AG09319 (cell line): ENCODE data around the gene CSNK1A1L.

ENCODE experiments used
- DNase-seq: peaks from one replicate; pipeline ENCODE4 v3.0.0-alpha.2; 2010; ENCODE audit warnings: low read depth; ENCODE audit errors: extremely low read depth
- TF ChIP-seq, protein P1 (sequence below): IDR thresholded peaks from 2 replicates; pipeline ENCODE4 v1.5.1; 2011; ENCODE audit warnings: low read depth, mild to moderate bottlenecking, inconsistent platforms, low read length, moderate library complexity

CSNK1A1L gene

DNA sequence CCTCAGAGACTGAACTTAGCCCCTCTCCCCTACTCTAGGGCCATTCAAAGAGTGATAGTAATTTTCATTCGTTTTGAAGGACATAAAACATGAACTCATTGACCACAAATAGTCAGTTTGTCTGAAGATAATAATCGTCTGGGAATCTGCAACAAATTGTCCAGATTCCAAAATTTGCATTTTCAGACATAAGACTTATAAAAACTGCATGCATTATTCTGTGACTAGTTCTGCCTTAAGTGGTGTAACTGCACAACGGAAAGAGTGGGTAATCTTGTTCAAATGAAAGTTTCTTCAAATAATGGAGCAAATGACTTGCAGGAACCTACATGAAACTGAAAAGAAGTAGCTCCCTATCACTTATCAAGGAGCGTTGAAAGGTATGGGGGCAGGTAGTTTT lies 8.4 kb downstream of the CSNK1A1L start:
- DNase-seq = no peak
- TF ChIP-seq, protein P1, sequence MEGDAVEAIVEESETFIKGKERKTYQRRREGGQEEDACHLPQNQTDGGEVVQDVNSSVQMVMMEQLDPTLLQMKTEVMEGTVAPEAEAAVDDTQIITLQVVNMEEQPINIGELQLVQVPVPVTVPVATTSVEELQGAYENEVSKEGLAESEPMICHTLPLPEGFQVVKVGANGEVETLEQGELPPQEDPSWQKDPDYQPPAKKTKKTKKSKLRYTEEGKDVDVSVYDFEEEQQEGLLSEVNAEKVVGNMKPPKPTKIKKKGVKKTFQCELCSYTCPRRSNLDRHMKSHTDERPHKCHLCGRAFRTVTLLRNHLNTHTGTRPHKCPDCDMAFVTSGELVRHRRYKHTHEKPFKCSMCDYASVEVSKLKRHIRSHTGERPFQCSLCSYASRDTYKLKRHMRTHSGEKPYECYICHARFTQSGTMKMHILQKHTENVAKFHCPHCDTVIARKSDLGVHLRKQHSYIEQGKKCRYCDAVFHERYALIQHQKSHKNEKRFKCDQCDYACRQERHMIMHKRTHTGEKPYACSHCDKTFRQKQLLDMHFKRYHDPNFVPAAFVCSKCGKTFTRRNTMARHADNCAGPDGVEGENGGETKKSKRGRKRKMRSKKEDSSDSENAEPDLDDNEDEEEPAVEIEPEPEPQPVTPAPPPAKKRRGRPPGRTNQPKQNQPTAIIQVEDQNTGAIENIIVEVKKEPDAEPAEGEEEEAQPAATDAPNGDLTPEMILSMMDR = no peak

GRCh38 chr13:37094840-37095239 lies 10.6 kb downstream of the CSNK1A1L start:
- no peak for DNase-seq
- TF ChIP-seq, protein P1 = no peak

GRCh38 chr13:37094099-37094498 lies 11.4 kb downstream of the CSNK1A1L start:
- DNase-seq = no peak
- TF ChIP-seq, protein P1 = no peak

- TF ChIP-seq, protein P1 = no peak
- DNase-seq = no peak
These were observed 13.6 kb downstream of the CSNK1A1L start for GRCh38 chr13:37091835-37092234.

DNA sequence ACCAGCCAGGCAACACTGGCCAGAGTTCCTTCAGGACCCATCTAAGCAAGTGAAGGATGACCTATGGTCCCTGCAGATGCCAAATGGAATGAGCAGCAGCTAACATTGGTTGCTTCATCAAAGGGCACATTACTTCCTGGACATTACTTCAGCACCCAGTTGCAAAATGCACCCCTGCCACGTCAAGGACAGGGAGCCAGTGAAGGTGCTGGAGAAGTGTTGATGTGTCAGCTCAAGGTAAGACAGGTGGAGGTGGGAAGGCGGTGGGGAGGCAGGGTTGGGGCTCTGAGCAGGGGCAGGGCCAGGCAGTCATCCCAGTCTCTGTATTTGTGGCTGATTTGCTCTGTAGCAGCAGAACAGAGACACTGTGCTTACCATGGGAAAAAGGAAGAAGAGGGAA lies 14.6 kb downstream of the CSNK1A1L start:
- TF ChIP-seq, protein P1 = no peak
- no peak for DNase-seq

DNA sequence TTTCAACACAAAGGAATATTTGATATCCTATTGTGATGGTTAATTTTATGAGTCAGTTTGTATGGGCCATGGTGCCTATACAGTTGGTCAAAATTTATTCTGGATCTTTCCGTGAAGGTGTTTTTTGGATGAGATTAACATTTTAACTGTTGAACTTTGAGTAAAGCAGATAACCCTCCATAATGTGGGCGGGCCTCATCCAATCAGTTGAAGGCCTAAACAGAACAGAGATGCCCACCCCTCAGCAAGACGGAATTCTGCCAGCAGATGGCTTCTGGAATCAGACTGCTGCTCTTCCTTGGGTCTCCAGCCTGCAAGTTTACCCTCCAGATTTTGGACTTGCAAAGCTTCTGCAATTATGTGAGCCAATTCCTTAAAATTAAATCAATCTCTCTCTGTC lies 16.0 kb downstream of the CSNK1A1L start:
- TF ChIP-seq, protein P1 = no peak

DNA sequence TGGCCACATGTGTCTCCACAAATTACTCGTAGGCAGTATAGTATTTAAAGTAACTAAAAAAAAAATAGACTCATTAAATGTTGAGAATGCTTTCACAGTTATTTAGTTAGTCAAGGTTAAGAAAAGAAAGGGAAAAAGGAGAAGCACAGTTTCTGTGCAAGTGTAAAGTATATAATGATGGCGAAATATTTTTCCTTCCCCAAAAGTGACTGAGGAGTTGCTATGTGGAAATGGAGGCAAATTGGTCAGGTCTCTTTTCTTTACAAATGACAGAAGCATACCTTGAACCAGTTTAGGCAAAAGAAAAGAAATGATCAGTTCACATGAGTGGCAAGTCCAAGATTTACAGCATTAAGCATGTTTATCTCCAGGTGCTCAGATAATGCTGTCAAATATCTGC lies 18.0 kb downstream of the CSNK1A1L start:
- DNase-seq = no peak
- TF ChIP-seq, protein P1 = no peak

More for the DNA sequence above, 16.0 kb downstream of the CSNK1A1L start:
- no peak for DNase-seq
